AG04450 (cell line): Measurements from ENCODE around the gene ADCY3. TPM values are rescaled to one million over a fixed set of nuclear protein-coding genes. Genes with fewer than 3 reads are reported as not detected.

ENCODE experiments used
- CTCF ChIA-PET: fragments of 300-600, 350-600 bp; formaldehyde crosslinking; extraction: SDS; loops from one replicate; lab custom pipeline; 2022; ENCODE audit warnings: antibody characterized with exemption, inconsistent platforms; lab: Charles Lee
- POLR2A ChIA-PET: fragments of 350-600 bp; formaldehyde crosslinking; extraction: SDS; loops from one replicate; lab custom pipeline; 2021; ENCODE audit warnings: antibody characterized with exemption, inconsistent platforms; lab: Yijun Ruan, JAX
- DNase-seq: peaks from one replicate; pipeline ENCODE4 v3.0.0-alpha.2; 2011; ENCODE audit warnings: low read depth, low spot score
- H3K27ac ChIP-seq: one replicate; pipeline ENCODE4 v1.5.1; 2012; ENCODE audit warnings: low read depth, low read length, control low read depth
- H3K27me3 ChIP-seq: one replicate; pipeline ENCODE4 v1.6.0; 2012; ENCODE audit warnings: low read length; ENCODE audit not compliant: control insufficient read depth, insufficient read depth
- H3K4me3 ChIP-seq: 2 replicates; pipeline ENCODE4 v1.5.1; 2011; ENCODE audit warnings: mild to moderate bottlenecking, low read depth, low read length, control low read depth
- H3K9me3 ChIP-seq: 2 replicates; pipeline ENCODE4 v1.5.1; 2012; ENCODE audit warnings: low read length; ENCODE audit not compliant: control insufficient read depth, insufficient read depth
- CTCF ChIP-seq: IDR thresholded peaks from 2 replicates; pipeline ENCODE4 v1.5.1; 2011; ENCODE audit warnings: low read depth, low read length, control low read depth, inconsistent platforms
- polyA plus RNA-seq: library from polyadenylated mRNA; depleted of rRNA; stranded (reverse); fragments of >200 nt; gene quantifications from 2 replicates; pipeline ENCODE4 v1.2.3, GENCODE V29; 2011

ADCY3 gene
- polyA plus RNA-seq, 1 experiment: 29.6 TPM

- no peak for DNase-seq
- Histone ChIP-seq H3K27me3 (no peaks in the 10 kb centered on the region), H3K9me3 (no peaks in the 10 kb centered on the region; the same call in 1 of the 2 replicates), H3K27ac (no peak overlapping the region), H3K4me3 (no peak overlapping the region)
- no peak for TF ChIP-seq CTCF
- POLR2A ChIA-PET: no interaction called here
- CTCF ChIA-PET: no interaction called here
These were observed 88.0 kb downstream of the ADCY3 start for GRCh38 chr2:24832073-24832461.

GRCh38 chr2:24831221-24832072, 88.6 kb downstream of the ADCY3 start:
- Histone ChIP-seq H3K9me3 (no peaks in the 10 kb centered on the region; the same call in 1 of the 2 replicates), H3K27ac (no peak overlapping the region), H3K27me3 (no peaks in the 10 kb centered on the region), H3K4me3 (no peak overlapping the region)
- POLR2A ChIA-PET: no interaction called here
- TF ChIP-seq CTCF: no peak
- DNase-seq: no peak
- CTCF ChIA-PET: interaction anchor here (6.2 kb wide), 1 partner anchor 422 kb away, joined by 145 read pairs; no protein-coding TSS in a partner anchor

GRCh38 chr2:24830786-24831185, 89.3 kb downstream of the ADCY3 start:
- H3K27me3 ChIP-seq: no peaks in the 10 kb centered on the region
- TF ChIP-seq CTCF: no peak
- DNase-seq: no peak
- CTCF ChIA-PET: interaction anchor here (0.7 to 6.2 kb wide), 2 partner anchors 218 to 421 kb away, joined by 3 to 145 read pairs; no protein-coding TSS in a partner anchor
- POLR2A ChIA-PET: no interaction called here
- no peak overlapping the region for H3K4me3 ChIP-seq
- no peaks in the 10 kb centered on the region; the same call in 1 of the 2 replicates for H3K9me3 ChIP-seq
- H3K27ac ChIP-seq: no peak overlapping the region

GRCh38 chr2:24830351-24830750, 89.7 kb downstream of the ADCY3 start:
- peak; percentile 15; the same call in 1 of the 2 replicates for TF ChIP-seq CTCF
- H3K4me3 ChIP-seq: no peak overlapping the region
- no peaks in the 10 kb centered on the region; the same call in 1 of the 2 replicates for H3K9me3 ChIP-seq
- ChIA-PET CTCF (interaction anchor here (0.7 to 6.2 kb wide), 2 partner anchors 217 to 421 kb away, joined by 3 to 145 read pairs; no protein-coding TSS in a partner anchor), POLR2A (interaction anchor here (0.6 to 0.7 kb wide), 2 partner anchors 376 to 531 kb away, joined by 3 read pairs; no protein-coding TSS in a partner anchor)
- no peak overlapping the region for H3K27ac ChIP-seq
- DNase-seq: no peak
- no peaks in the 10 kb centered on the region for H3K27me3 ChIP-seq
